HG02973 (cell line): ENCODE measurements around the gene IL1RAP.

Experiments used
- ATAC-seq: cut with Tn5 transposase; IDR thresholded peaks from one replicate; pipeline ENCODE4 v1.9.1; 2021; ENCODE audit warnings: moderate library complexity; ENCODE audit not compliant: unreplicated experiment

IL1RAP gene

GRCh38 chr3:190699776-190700175 lies 185.9 kb downstream of the IL1RAP start:
- no peak for ATAC-seq

- no peak for ATAC-seq
Observed at GRCh38 chr3:190701096-190701532, 187.2 kb downstream of the IL1RAP start.

- ATAC-seq: no peak
Observed at GRCh38 chr3:190706582-190706981, 192.7 kb downstream of the IL1RAP start.
